HG03439 (cell line): ENCODE data around the gene IVNS1ABP.

Source experiments
- ATAC-seq: cut with Tn5 transposase; IDR thresholded peaks from one replicate; pipeline ENCODE4 v1.9.1; 2021; ENCODE audit warnings: mild to moderate bottlenecking, moderate library complexity; ENCODE audit not compliant: unreplicated experiment

IVNS1ABP gene

DNA sequence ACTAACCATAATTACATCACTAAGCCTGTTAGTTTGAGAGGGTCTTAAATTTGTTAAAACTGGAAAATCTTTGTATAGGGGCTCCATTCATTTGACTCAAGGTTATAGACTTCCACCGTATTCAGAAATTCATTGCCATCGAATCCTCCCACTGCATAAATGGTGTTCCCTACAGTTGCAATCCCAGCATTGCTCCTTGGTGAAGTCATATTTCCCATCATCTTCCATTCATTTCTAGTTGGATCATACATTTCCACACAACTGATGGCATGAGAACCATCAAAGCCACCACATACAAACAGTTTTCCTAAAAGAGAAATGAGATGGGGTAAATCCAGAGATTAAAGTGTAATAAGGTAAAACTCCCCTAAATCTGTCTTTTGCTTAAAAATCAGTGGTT is 19.1 kb downstream of the IVNS1ABP start:
- no peak for ATAC-seq

DNA sequence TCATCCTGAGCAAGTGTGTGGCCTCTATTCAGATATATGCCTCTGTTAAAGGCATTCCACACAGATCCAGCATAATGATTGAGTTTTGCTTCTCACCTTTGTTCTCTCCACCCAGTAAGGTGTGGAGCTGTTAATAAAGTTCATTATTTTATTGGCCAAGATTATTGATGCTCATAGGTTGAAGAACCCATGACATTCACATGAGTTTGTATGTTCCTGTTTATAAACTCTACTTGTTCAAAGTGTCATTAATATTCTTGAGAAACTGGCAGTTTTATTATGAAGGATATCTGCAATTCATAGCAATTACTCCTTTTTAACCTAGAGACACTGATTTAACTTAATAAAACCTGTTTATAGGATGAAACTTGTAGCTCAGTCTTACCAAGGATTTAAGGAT is 22.0 kb downstream of the IVNS1ABP start:
- no peak for ATAC-seq

DNA sequence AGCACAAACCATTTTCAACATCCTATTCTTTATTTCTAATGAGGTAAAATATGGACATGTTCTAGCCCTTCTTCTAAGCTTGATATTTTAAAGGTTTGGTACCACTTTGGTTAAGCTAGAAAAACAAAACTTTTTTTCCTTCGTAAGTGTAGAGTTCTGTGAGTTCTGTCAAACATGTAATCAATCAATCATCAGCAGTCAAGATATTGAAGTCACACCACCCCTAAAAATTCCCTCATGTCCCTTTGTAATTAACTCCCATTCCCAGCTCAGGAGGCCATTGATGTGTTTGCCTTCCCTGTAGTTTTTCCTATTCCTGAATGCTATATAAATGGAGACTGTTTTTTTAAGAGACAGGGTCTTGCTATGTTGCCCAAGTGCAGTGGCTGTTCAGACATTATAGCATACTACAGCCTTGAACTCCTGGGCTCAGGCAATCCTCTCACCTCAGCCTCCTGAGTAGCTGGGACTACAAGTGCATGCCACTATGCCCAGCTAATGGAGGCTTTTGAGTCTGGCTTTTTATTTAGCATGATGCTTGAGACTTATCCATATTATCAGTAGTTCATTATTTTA is 23.0 kb downstream of the IVNS1ABP start:
- ATAC-seq = no peak

GRCh38 chr1:185292237-185292636 is 24.8 kb downstream of the IVNS1ABP start:
- ATAC-seq = no peak

DNA sequence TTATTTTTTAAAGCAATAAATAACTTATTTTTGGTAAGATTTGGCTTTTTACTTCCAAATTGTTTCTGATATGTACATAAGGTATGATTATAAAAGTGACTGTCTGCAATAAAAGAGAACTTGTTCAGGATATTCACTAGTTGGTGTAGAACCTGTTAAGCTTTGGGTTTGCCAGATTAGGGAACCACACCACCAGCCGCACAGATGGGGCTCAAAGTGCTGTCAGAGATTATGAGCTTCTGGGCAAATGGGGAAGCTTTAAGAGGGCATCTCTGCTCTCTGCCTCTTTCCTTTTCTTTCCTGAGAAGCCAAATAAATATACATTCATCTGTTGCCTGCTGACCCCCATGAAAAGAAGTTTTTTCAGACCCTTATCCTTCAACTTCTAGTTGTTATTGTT is 25.4 kb downstream of the IVNS1ABP start:
- ATAC-seq = no peak

GRCh38 chr1:185291159-185291558 is 25.9 kb downstream of the IVNS1ABP start:
- ATAC-seq = no peak

DNA sequence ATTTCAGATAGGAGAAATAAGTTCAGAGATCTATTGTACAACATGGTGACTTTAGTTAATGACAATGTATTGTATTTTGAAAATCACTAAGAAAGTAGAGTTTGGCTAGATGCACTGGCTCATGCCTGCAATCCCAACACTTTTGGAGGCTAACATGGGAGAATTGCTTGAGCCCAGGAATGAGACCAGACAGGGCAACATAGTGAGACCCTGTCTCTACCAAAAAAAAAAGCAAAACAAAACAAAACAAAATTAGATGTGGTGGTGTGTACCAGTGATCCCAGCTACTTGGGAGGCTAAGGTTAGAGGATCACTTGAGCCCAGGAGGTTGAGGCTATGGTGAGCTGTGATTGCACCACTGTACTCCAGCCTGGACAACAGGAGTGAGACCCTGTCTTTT is 27.2 kb downstream of the IVNS1ABP start:
- ATAC-seq = no peak

DNA sequence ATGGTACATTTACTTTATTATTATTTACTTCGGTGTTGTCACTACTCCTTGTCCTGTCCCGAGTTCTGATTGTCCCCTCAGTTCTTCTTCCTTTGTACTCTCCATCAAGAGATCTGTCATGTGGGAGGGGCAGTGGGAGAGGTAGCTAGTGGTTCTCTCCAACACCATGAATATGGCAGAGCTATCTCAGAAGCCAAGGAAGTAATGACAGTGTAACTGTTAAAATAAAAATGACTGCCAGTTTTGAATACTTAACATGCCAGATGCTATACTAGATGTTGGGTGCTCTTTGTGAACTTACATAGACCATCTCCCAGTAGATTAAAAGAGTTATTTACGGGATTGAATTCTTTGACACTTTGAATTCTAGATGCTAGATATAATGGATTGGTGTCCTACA is 28.6 kb downstream of the IVNS1ABP start:
- ATAC-seq = no peak

- no peak for ATAC-seq
Observed at GRCh38 chr1:185287451-185287850, 29.6 kb downstream of the IVNS1ABP start.

- ATAC-seq = no peak
Observed at GRCh38 chr1:185284533-185285276, 32.3 kb downstream of the IVNS1ABP start.

DNA sequence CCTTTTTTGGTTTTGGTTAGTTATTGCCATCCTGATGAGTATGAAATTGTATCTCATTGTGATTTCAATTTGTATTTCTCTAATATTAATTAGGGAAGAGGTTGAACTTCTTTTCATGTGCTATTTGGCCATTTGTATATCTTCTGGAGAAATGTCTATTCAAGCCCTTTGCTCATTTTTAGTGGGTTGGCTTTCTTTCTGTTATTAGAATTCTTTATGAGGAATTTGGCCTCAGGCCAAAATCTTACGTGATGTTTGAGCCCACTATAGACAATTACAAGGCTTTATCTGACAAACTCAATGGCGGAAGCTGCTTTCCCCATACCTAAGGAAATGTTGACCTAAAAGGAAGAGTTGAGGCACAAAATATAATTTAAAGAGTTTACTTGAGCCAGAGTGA is 32.9 kb downstream of the IVNS1ABP start:
- ATAC-seq = no peak

DNA sequence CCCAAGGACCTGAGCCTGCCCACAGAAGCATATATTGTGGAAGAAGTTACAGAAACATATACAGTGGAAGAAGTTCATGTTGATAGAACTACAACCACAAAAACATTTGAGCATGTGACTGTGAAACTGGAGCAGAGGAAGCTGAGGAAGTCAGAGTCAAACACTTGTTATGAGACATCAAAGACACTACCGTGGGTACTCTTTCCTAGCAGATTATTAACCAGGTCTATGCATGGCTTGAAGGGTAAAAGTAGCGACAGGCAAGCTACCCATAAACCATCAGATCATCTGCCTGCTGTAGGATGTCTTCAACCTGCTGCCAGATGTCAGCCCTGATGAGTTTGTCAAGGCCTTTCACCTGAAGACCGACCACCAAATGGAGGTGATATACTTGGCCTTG is 35.8 kb downstream of the IVNS1ABP start:
- no peak for ATAC-seq

GRCh38 chr1:185280589-185280988 is 36.5 kb downstream of the IVNS1ABP start:
- ATAC-seq = no peak

- ATAC-seq = no peak
Observed at GRCh38 chr1:185279571-185279970, 37.5 kb downstream of the IVNS1ABP start.

GRCh38 chr1:185271921-185272320 is 45.1 kb downstream of the IVNS1ABP start:
- no peak for ATAC-seq

GRCh38 chr1:185268352-185268751 is 48.7 kb downstream of the IVNS1ABP start:
- no peak for ATAC-seq

- no peak for ATAC-seq
Observed at GRCh38 chr1:185267701-185268100, 49.3 kb downstream of the IVNS1ABP start.

DNA sequence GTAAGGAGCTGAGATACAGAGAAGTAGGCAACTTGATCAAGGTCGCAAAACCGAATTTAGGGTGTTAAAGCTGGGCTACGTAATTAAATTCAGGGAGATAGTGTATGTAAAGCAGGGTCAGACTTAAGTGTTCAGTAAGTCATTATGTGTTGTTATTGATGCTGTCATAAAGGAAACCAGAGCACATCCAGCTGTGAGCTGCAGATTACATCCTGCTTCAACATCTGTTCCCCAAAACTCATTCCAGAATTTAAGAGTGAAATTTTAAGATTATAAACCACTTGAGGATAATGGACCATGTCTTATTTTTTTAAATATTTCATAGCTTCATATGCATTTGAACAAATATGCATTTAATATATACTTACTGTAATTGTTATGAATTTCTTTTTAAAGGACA is 49.7 kb downstream of the IVNS1ABP start:
- ATAC-seq = no peak

GRCh38 chr1:185265314-185265713 is 51.7 kb downstream of the IVNS1ABP start:
- no peak for ATAC-seq

DNA sequence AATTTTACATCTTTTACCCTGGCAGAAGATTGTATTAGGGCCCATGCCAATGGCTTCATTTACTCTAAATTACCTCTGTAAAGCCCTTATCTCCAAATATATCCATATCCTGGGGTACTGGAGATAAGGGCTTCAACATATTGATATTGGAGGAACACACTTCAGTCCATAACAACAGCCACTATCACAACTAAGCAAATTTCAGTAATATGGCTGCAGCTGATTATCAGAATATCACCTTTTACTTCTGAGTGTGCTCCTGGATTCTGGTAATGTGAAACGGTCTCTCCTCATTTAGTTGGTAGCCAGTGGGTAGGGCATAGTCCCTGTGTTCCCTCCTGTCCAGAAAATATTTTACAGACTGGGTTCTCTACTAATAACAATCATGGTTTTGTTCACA is 53.3 kb downstream of the IVNS1ABP start:
- no peak for ATAC-seq

DNA sequence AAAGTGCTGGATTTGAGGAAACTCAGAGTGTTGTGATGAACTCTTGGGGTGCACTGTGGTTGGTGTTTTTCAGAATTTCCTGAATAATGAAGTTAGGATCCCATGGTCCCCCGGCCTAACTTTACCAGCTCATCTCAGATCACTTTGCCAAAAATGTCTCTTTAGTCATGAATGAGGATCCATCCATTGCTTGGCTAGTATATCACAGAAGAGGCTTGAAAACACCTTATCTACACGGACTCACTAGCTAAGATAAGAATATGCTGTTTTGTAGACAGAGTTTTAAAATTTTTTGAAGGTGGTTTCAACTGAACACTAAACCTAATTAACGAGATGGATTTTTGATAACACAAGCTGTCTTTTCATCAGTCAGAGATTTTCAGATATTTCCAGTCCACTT is 53.8 kb downstream of the IVNS1ABP start:
- no peak for ATAC-seq

DNA sequence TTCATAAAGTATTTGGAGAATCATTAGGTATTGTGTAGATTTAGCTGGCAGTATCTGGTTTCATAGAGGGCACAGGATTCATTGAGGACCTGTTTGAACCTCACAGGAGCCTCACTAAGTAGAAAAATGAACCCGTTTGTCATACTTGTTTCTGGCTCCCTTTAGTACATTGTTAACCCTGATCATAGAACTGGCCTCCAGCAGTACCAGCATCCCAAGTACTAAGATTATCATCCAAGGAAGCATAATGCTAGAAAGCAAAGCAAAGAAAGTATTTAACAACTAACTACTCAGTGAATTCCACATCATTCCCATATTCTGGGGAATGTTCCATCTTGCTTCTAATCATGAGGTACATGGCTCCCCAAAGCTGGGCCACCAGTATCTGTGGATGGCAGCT is 54.9 kb downstream of the IVNS1ABP start:
- no peak for ATAC-seq

GRCh38 chr1:185260611-185261010 is 56.4 kb downstream of the IVNS1ABP start:
- no peak for ATAC-seq
